ENCODE data around the gene FMNL2.

The FMNL2 gene

GRCh38 chr2:152580714-152581113 lies 245.7 kb downstream of the FMNL2 start:
- no peak overlapping the region for H2AFZ ChIP-seq (ENCODE audit: low read length)
- H3K4me2 ChIP-seq (ENCODE audit: low read length), result no peak overlapping the region
- H4K20me1 ChIP-seq (ENCODE audit: insufficient read depth, low read length), result no peaks in the 10 kb centered on the region
- H3K4me3 ChIP-seq (ENCODE audit: low read depth, low read length, poor library complexity, severe bottlenecking), result no peak overlapping the region
- H3K9me2 ChIP-seq (ENCODE audit: low read depth, low read length), result no peaks in the 10 kb centered on the region
- H3K36me3 ChIP-seq (ENCODE audit: insufficient read depth, low read length), result no peaks in the 10 kb centered on the region
- no peaks in the 10 kb centered on the region for H3K27me3 ChIP-seq (ENCODE audit: insufficient read depth, low read length)
- TF ChIP-seq CTCF (IDR thresholded peaks at IDR 0.05; ENCODE audit: low read length) (no peak), EZH2 (IDR thresholded peaks at IDR 0.05; ENCODE audit: borderline replicate concordance, low read length) (no peak)
- H3K79me2 ChIP-seq (ENCODE audit: insufficient read depth, low read length), result no peaks in the 10 kb centered on the region
- H3K27ac ChIP-seq (ENCODE audit: low read depth, low read length, poor library complexity, severe bottlenecking), result no peak overlapping the region
- H3K4me1 ChIP-seq (ENCODE audit: insufficient read depth, low read length, severe bottlenecking), result no peaks in the 10 kb centered on the region
- H3K9ac ChIP-seq (ENCODE audit: low read length), result no peak overlapping the region
- no peaks in the 10 kb centered on the region for H3K9me3 ChIP-seq (ENCODE audit: low read length)
- no peaks in the 10 kb centered on the region for H3F3A ChIP-seq (ENCODE audit: insufficient read depth, low read length)

GRCh38 chr2:152581360-152581759 lies 246.4 kb downstream of the FMNL2 start:
- Histone ChIP-seq H3K4me2 (ENCODE audit: low read length) (no peak overlapping the region), H3K4me3 (ENCODE audit: low read depth, low read length, poor library complexity, severe bottlenecking) (no peak overlapping the region), H3K9ac (ENCODE audit: low read length) (no peak overlapping the region), H3K36me3 (ENCODE audit: insufficient read depth, low read length) (no peaks in the 10 kb centered on the region), H3K9me2 (ENCODE audit: low read depth, low read length) (no peaks in the 10 kb centered on the region), H4K20me1 (ENCODE audit: insufficient read depth, low read length) (no peaks in the 10 kb centered on the region), H3K27me3 (ENCODE audit: insufficient read depth, low read length) (no peaks in the 10 kb centered on the region), H3K4me1 (ENCODE audit: insufficient read depth, low read length, severe bottlenecking) (no peaks in the 10 kb centered on the region), H2AFZ (ENCODE audit: low read length) (no peak overlapping the region), H3K9me3 (ENCODE audit: low read length) (no peaks in the 10 kb centered on the region), H3K27ac (ENCODE audit: low read depth, low read length, poor library complexity, severe bottlenecking) (no peak overlapping the region), H3F3A (ENCODE audit: insufficient read depth, low read length) (no peaks in the 10 kb centered on the region), H3K79me2 (ENCODE audit: insufficient read depth, low read length) (no peaks in the 10 kb centered on the region)
- TF ChIP-seq CTCF (IDR thresholded peaks at IDR 0.05; ENCODE audit: low read length) (no peak), EZH2 (IDR thresholded peaks at IDR 0.05; ENCODE audit: borderline replicate concordance, low read length) (no peak)

GRCh38 chr2:152582081-152582480 lies 247.1 kb downstream of the FMNL2 start:
- TF ChIP-seq EZH2 (IDR thresholded peaks at IDR 0.05; ENCODE audit: borderline replicate concordance, low read length) (no peak), CTCF (IDR thresholded peaks at IDR 0.05; ENCODE audit: low read length) (no peak)
- Histone ChIP-seq H3K9ac (ENCODE audit: low read length) (no peak overlapping the region), H3K9me3 (ENCODE audit: low read length) (no peaks in the 10 kb centered on the region), H3K36me3 (ENCODE audit: insufficient read depth, low read length) (no peaks in the 10 kb centered on the region), H3K4me1 (ENCODE audit: insufficient read depth, low read length, severe bottlenecking) (no peaks in the 10 kb centered on the region), H3K4me3 (ENCODE audit: low read depth, low read length, poor library complexity, severe bottlenecking) (no peak overlapping the region), H3K27ac (ENCODE audit: low read depth, low read length, poor library complexity, severe bottlenecking) (no peak overlapping the region), H4K20me1 (ENCODE audit: insufficient read depth, low read length) (no peaks in the 10 kb centered on the region), H3K9me2 (ENCODE audit: low read depth, low read length) (no peaks in the 10 kb centered on the region), H2AFZ (ENCODE audit: low read length) (no peak overlapping the region), H3K27me3 (ENCODE audit: insufficient read depth, low read length) (no peaks in the 10 kb centered on the region), H3K4me2 (ENCODE audit: low read length) (no peak overlapping the region), H3K79me2 (ENCODE audit: insufficient read depth, low read length) (no peaks in the 10 kb centered on the region), H3F3A (ENCODE audit: insufficient read depth, low read length) (no peaks in the 10 kb centered on the region)
